Endothelial cell of umbilical vein (primary cell): ENCODE data around the gene INSIG2.

Experiments
- CTCF ChIP-seq, 2 donors: IDR thresholded peaks; 1 replicate in 1 of 2; 2 replicates in 1 of 2; pipeline ENCODE4 v1.5.1; 2011; ENCODE audit warnings: low read length in 2 of 2, mild to moderate bottlenecking in 2 of 2, moderate library complexity in 2 of 2, control low read depth in 1 of 2, inconsistent platforms in 1 of 2, low read depth in 1 of 2; ENCODE audit not compliant: insufficient read depth in 1 of 2; ENCODE audit errors: extremely low read depth in 1 of 2
- EZH2 ChIP-seq: IDR thresholded peaks from 2 replicates; pipeline ENCODE4 v1.6.1; 2012; ENCODE audit warnings: borderline replicate concordance, low read depth, mild to moderate bottlenecking, moderate library complexity, low read length, inconsistent platforms; ENCODE audit not compliant: severe bottlenecking
- FOS ChIP-seq: IDR thresholded peaks from 2 replicates; pipeline ENCODE4 v1.6.1; 2011; ENCODE audit warnings: mild to moderate bottlenecking, low read length, moderate library complexity, borderline replicate concordance; ENCODE audit not compliant: insufficient read depth
- GATA2 ChIP-seq: IDR thresholded peaks from 2 replicates; pipeline ENCODE4 v1.7.0; 2011; ENCODE audit warnings: low read depth, mild to moderate bottlenecking, moderate library complexity, mixed read lengths, low read length; ENCODE audit not compliant: insufficient read length, insufficient read depth
- JUN ChIP-seq: IDR thresholded peaks from 2 replicates; pipeline ENCODE4 v1.6.1; 2011; ENCODE audit warnings: borderline replicate concordance, low read depth; ENCODE audit not compliant: insufficient read length, insufficient read depth
- MYC ChIP-seq: IDR thresholded peaks from one replicate; pipeline ENCODE4 v1.6.1; 2011; ENCODE audit warnings: mild to moderate bottlenecking, low read depth, low read length
- POLR2A ChIP-seq: IDR thresholded peaks from 2 replicates; pipeline ENCODE4 v1.6.1; 2012; ENCODE audit warnings: low read depth, mild to moderate bottlenecking, control low read depth, low read length
- POLR2AphosphoS5 ChIP-seq: IDR thresholded peaks from 2 replicates; pipeline ENCODE4 v1.6.1; 2012; ENCODE audit warnings: low read depth, mild to moderate bottlenecking, control low read depth, low read length, moderate library complexity; ENCODE audit not compliant: insufficient read depth
- TF ChIP-seq, protein P1 (sequence below): IDR thresholded peaks from 2 replicates; pipeline ENCODE4 v1.6.1; 2011; ENCODE audit not compliant: insufficient read depth, insufficient read length

DNA sequence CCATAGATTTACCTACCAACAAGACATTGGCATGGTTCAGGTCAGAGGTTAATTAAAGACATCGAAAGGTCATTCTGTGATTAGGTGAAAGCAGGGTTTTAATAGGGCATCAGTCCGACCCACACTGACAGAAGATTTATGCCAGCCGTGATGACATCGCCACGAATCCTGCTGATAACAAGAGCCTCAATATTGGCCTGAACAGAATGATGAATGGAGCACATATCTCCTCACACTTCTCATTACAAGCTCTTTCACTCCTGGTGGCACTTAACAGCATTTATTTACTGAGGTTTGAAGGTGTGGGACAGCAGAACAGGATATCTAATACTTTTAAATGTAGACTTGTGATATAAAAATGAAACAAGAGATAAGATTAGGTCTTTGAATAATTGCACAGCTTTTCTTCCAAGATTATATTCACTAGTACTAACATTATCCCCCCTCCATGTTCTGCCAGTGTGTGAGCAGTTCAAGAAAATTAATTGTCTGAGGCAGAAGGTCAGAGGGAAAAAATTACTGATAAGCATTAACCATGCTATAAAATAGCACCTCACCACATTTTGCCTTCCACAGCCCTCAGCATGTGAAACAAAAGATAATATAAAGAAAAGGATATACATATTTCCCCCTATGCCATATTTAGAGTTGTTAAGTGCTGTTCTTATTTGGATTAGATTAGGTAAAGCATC is 23.1 kb upstream of the INSIG2 start:
- TF ChIP-seq CTCF (IDR thresholded peaks at IDR 0.05; ENCODE audit: extremely low read depth in 1 of 2, insufficient read depth in 1 of 2, low read depth in 1 of 2, low read length in 2 of 2) (no peak), POLR2A (no peak), GATA2 (no peak), POLR2AphosphoS5 (no peak), EZH2 (no peak), JUN (no peak), MYC (no peak), FOS (no peak)
- TF ChIP-seq, protein P1, sequence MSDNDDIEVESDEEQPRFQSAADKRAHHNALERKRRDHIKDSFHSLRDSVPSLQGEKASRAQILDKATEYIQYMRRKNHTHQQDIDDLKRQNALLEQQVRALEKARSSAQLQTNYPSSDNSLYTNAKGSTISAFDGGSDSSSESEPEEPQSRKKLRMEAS = no peak
